Transverse colon (tissue), 4 donors: Measurements from ENCODE around the gene GPR108. TPM values are rescaled to one million over a fixed set of nuclear protein-coding genes. Genes with fewer than 3 reads are reported as not detected.

Experiments used
- DNase-seq: peaks from one replicate; pipeline ENCODE4 v3.0.0-alpha.2; 2019
- H3K27ac ChIP-seq, 4 donors: fragments of 200-600 bp; sonication (generic); 2 replicates each; pipeline ENCODE4 v1.5.1; 2016 to 2018; ENCODE audit warnings: inconsistent platforms in 4 of 4
- H3K27me3 ChIP-seq: fragments of 200-600 bp; sonication (generic); 2 replicates; pipeline ENCODE4 v1.5.1; 2017; ENCODE audit warnings: inconsistent platforms
- H3K36me3 ChIP-seq, 4 donors: fragments of 200-600 bp; sonication (generic); 2 replicates each; pipeline ENCODE4 v1.5.1; 2017 to 2019; ENCODE audit warnings: inconsistent platforms in 4 of 4
- H3K4me1 ChIP-seq, 4 donors: fragments of 200-600 bp; sonication (generic); 2 replicates each; pipeline ENCODE4 v1.5.1; 2017 to 2020; ENCODE audit warnings: inconsistent platforms in 4 of 4
- H3K4me3 ChIP-seq, 4 donors: fragments of 200-600 bp; sonication (generic); 1 replicate in 1 of 4; 2 replicates in 3 of 4; pipeline versions ENCODE4 v1.5.1 to v1.6.1; 2017 to 2019; ENCODE audit warnings: inconsistent platforms in 4 of 4
- H3K9me3 ChIP-seq, 2 donors: fragments of 200-600 bp; sonication (generic); 2 replicates each; pipeline ENCODE4 v1.5.1; 2017 to 2019; ENCODE audit warnings: inconsistent platforms in 2 of 2
- EP300 ChIP-seq: sonication (generic); formaldehyde crosslinking; IDR thresholded peaks from one replicate; pipeline ENCODE4 v1.6.1; 2017; ENCODE audit warnings: antibody characterized with exemption, low read depth
- POLR2A ChIP-seq: fragments of 450-650 bp; IDR thresholded peaks from one replicate; pipeline ENCODE4 v1.6.1; 2016; ENCODE audit warnings: antibody characterized with exemption, mild to moderate bottlenecking, moderate library complexity
- POLR2AphosphoS5 ChIP-seq, 3 donors: sonication (generic); formaldehyde crosslinking; IDR thresholded peaks; one replicate each; pipeline ENCODE4 v1.6.1; 2016; ENCODE audit warnings: antibody characterized with exemption in 3 of 3
- WGBS, 2 donors: methylation state at CpG; one replicate each; pipeline ENCODE4 v1.1.5; 2018; ENCODE audit warnings: low coverage in 1 of 2; 5-methylcytosine and 5-hydroxymethylcytosine counted together
- in situ Hi-C, 4 donors: fragments of 200-750 bp; cut with MboI; loops; one replicate each; pipeline versions ENCODE4 v1.15.0 to v1.15.1; 2017; ENCODE audit warnings: low sequenced_read_pairs in 3 of 4, low pct_ligation_motif_present in 1 of 4, low pct_unique_long_range_greater_than_20kb in 1 of 4
- intact Hi-C: fragments of 100-400 bp; cut with DNase I; formaldehyde crosslinking; loops from one replicate; pipeline ENCODE4 v1.15.1; 2023; ENCODE audit warnings: low total_unique reads
- total RNA-seq, 4 donors: library from RNA; depleted of rRNA; stranded (reverse); fragments of >200 nt; gene quantifications; one replicate each; pipeline ENCODE4 v1.1.0, GENCODE V29; 2016
- TF ChIP-seq, protein P1 (sequence below), 5 experiments: fragments of 200-600 bp in 3 of 5; fragments of 450-650 bp in 2 of 5; sonication (generic) in 3 of 5; IDR thresholded peaks; 1 replicate in 2 of 5; 2 replicates in 3 of 5; pipeline ENCODE4 v1.5.1; 2016 to 2017; ENCODE audit warnings: antibody characterized with exemption in 5 of 5, inconsistent platforms in 3 of 5, mild to moderate bottlenecking in 2 of 5, moderate library complexity in 1 of 5

Gene GPR108
- total RNA-seq, result 100 to 1,000 TPM in 2 of 4 donors, 10 to 100 TPM in 2; 38.0 to 118 (median 90.6) TPM

- Histone ChIP-seq H3K9me3 (no peaks in the 10 kb centered on the region), H3K27ac (peak within 1 kb of the TSS; percentile 97 to 99 (median 98)), H3K36me3 (no peaks in the 10 kb centered on the region), H3K4me1 (peaks cover 28 to 47% (median 40%) of the 10 kb centered on the region in 4 donors), H3K4me3 (peak within 1 kb of the TSS; percentile 49 to 95 (median 84)), H3K27me3 (no peaks in the 10 kb centered on the region)
- WGBS, 2 donors, result 1% methylated on average over 47 of the region's 55 CpGs; no CpG with 5 or more reads in 1 of the 2 donors
- TF ChIP-seq, protein P1, sequence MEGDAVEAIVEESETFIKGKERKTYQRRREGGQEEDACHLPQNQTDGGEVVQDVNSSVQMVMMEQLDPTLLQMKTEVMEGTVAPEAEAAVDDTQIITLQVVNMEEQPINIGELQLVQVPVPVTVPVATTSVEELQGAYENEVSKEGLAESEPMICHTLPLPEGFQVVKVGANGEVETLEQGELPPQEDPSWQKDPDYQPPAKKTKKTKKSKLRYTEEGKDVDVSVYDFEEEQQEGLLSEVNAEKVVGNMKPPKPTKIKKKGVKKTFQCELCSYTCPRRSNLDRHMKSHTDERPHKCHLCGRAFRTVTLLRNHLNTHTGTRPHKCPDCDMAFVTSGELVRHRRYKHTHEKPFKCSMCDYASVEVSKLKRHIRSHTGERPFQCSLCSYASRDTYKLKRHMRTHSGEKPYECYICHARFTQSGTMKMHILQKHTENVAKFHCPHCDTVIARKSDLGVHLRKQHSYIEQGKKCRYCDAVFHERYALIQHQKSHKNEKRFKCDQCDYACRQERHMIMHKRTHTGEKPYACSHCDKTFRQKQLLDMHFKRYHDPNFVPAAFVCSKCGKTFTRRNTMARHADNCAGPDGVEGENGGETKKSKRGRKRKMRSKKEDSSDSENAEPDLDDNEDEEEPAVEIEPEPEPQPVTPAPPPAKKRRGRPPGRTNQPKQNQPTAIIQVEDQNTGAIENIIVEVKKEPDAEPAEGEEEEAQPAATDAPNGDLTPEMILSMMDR (IDR thresholded peaks at IDR 0.05), result no peak
- TF ChIP-seq POLR2AphosphoS5 (IDR thresholded peaks at IDR 0.05) (peak; percentile 35 to 76 (median 61)), EP300 (no peak), POLR2A (peak; percentile 65)
- intact Hi-C loops (loop anchor here (5.0 kb wide), 1 partner anchor 630 kb away; no protein-coding TSS in a partner anchor), in situ Hi-C loops (loop anchor here in 3 of 4 donors (5.0 to 25.0 kb wide), 3 partner anchors 125 to 213 kb away; no protein-coding TSS in a partner anchor)
- peak; percentile 100 for DNase-seq
Observed at GRCh38 chr19:6737284-6737872, at the start of gene GPR108. Gene GPR108, minus strand, starts transcription at chr19:6737580. Its CDS starts 4 bp downstream, at chr19:6737576.

DNA sequence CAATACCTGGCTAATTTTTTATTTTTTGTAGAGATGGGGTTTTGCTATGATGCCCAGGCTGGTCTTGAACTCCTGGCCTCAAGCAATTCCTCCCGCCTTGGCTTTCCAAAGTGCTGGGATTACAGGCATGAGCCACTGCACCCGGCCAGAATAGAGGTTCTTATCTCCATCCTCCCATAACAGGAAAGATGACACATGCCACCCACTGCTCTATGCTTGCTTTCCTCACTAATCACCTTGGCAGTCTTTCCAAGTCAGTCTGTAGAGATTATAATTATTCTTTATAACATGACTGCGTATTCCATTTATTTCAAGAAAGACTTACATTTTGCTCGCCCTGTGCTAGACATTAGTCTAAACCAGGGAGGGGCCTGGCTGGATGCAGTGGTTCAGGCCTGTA, 41.8 kb upstream of the GPR108 start:
- no peak overlapping the region for H3K27ac ChIP-seq
- in situ Hi-C loops, result no loop called here
- H3K4me3 ChIP-seq, result no peak overlapping the region
- no peaks in the 10 kb centered on the region for H3K9me3 ChIP-seq
- H3K27me3 ChIP-seq, result no peaks in the 10 kb centered on the region
- intact Hi-C loops, result no loop called here
- no peak for DNase-seq
- 76 to 94% methylated on average over 2 to 4 of the region's 4 CpGs for WGBS, 2 donors
- peaks cover 0 to 4% (median 0%) of the 10 kb centered on the region in 4 donors for H3K4me1 ChIP-seq
- no peaks in the 10 kb centered on the region for H3K36me3 ChIP-seq
- TF ChIP-seq POLR2AphosphoS5 (IDR thresholded peaks at IDR 0.05), result no peak
- no peak for TF ChIP-seq POLR2A
- TF ChIP-seq, protein P1 (IDR thresholded peaks at IDR 0.05), result no peak
- TF ChIP-seq EP300, result no peak

GRCh38 chr19:6778386-6778785, 41.0 kb upstream of the GPR108 start:
- H3K36me3 ChIP-seq, result no peaks in the 10 kb centered on the region
- no peak overlapping the region for H3K4me3 ChIP-seq
- no peaks in the 10 kb centered on the region for H3K9me3 ChIP-seq
- H3K27me3 ChIP-seq, result no peaks in the 10 kb centered on the region
- in situ Hi-C loops, result no loop called here
- H3K27ac ChIP-seq, result no peak overlapping the region
- intact Hi-C loops, result no loop called here
- 59 to 74% methylated on average over 4 of the region's 4 CpGs for WGBS, 2 donors
- no peak for DNase-seq
- peaks cover 0 to 4% (median 0%) of the 10 kb centered on the region in 4 donors for H3K4me1 ChIP-seq
- TF ChIP-seq EP300 (no peak), POLR2A (no peak), POLR2AphosphoS5 (IDR thresholded peaks at IDR 0.05) (no peak)
- TF ChIP-seq, protein P1 (IDR thresholded peaks at IDR 0.05), result no peak

DNA sequence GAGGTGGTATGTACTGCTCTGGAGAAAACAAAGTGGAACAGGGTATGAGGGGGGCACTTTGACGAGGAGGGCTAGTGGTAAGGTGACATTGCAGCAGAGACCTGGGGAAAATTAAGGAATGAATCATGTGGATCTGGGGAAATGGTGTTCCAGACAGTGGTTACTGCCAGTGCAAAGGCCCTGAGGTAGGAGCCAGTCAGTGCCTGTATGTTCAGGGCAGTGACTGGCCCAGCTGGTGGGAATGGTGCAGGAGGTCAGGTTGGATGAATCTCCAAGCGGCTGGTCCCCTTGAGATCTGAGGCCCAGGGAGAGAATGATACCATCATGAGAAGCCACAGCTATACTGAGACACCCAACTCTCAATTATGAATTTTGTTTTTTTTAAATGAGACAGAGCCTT, 40.1 kb upstream of the GPR108 start:
- in situ Hi-C loops (no loop called here), intact Hi-C loops (no loop called here)
- Histone ChIP-seq H3K9me3 (no peaks in the 10 kb centered on the region), H3K4me1 (peaks cover 0 to 5% (median 2%) of the 10 kb centered on the region in 4 donors), H3K4me3 (no peak overlapping the region), H3K36me3 (no peaks in the 10 kb centered on the region), H3K27ac (no peak overlapping the region), H3K27me3 (no peaks in the 10 kb centered on the region)
- no peak for DNase-seq
- 93% methylated on average over 2 of the region's 2 CpGs; no CpG with 5 or more reads in 1 of the 2 donors for WGBS, 2 donors
- TF ChIP-seq, protein P1 (IDR thresholded peaks at IDR 0.05), result no peak
- no peak for TF ChIP-seq EP300
- no peak for TF ChIP-seq POLR2AphosphoS5 (IDR thresholded peaks at IDR 0.05)
- TF ChIP-seq POLR2A, result no peak
